Right lobe of liver (tissue), 6 donors: ENCODE measurements around the gene UBE3D. TPM values are rescaled to one million over a fixed set of nuclear protein-coding genes. Genes with fewer than 3 reads are reported as not detected.

Experiments used
- ATAC-seq, 4 donors: fragments of 200-7000 bp; cut with Tn5 transposase; one replicate each; pipeline ENCODE4 v1.9.1; 2020; ENCODE audit warnings: mild to moderate bottlenecking in 4 of 4, moderate library complexity in 4 of 4
- DNase-seq, 3 donors: peaks; one replicate each; pipeline ENCODE4 v3.0.0-alpha.2; 2020
- H3K27ac ChIP-seq, 3 donors: fragments of 200-600 bp; one replicate each; pipeline ENCODE4 v1.8.0; 2022
- H3K27me3 ChIP-seq, 2 donors: fragments of 200-600 bp; one replicate each; pipeline ENCODE4 v1.8.0; 2022
- H3K36me3 ChIP-seq, 4 donors: fragments of 200-600 bp; sonication (generic) in 1 of 4; one replicate each; pipeline versions ENCODE4 v1.5.1 to v1.8.0; 2017 to 2022; ENCODE audit warnings: control low read depth in 1 of 4
- H3K4me1 ChIP-seq, 4 donors: fragments of 200-600 bp; sonication (generic) in 1 of 4; one replicate each; pipeline versions ENCODE4 v1.5.1 to v1.8.0; 2017 to 2022; ENCODE audit warnings: control low read depth in 1 of 4
- H3K4me3 ChIP-seq, 3 donors: fragments of 200-600 bp; one replicate each; pipeline ENCODE4 v1.8.0; 2022
- H3K9me3 ChIP-seq, 4 donors: fragments of 200-600 bp; sonication (generic) in 1 of 4; one replicate each; pipeline versions ENCODE4 v1.5.1 to v1.8.0; 2017 to 2022; ENCODE audit warnings: control low read depth in 1 of 4
- CTCF ChIP-seq, 4 donors: fragments of 200-600 bp in 3 of 4; fragments of 450-650 bp in 1 of 4; IDR thresholded peaks; one replicate each; pipeline versions ENCODE4 v1.5.1 to v1.8.0; 2016 to 2022; ENCODE audit warnings: antibody characterized with exemption in 4 of 4, mild to moderate bottlenecking in 2 of 4
- POLR2A ChIP-seq: fragments of 450-650 bp; IDR thresholded peaks from one replicate; pipeline ENCODE4 v1.6.1; 2017; ENCODE audit warnings: antibody characterized with exemption, mild to moderate bottlenecking
- WGBS: methylation state at CpG from one replicate; pipeline ENCODE4 v1.1.6; 2018; ENCODE audit warnings: low coverage, low lambda C conversion rate; ENCODE audit not compliant: insufficient coverage; ENCODE audit errors: missing lambda C conversion rate; 5-methylcytosine and 5-hydroxymethylcytosine counted together
- intact Hi-C, 2 donors: fragments of 100-400 bp; cut with DNase I; formaldehyde crosslinking; loops; one replicate each; pipeline versions ENCODE4 v1.11.2 to v1.14.1; 2022
- total RNA-seq, 6 experiments: library from RNA; depleted of rRNA in 2 of 6; stranded (reverse); fragments of >200 nt in 2 of 6; fragmentation: NEBNext Ultra II Directional in 3 of 6; extraction: Animal tissue kit (Norgen Biotek cat#: 25700) in 3 of 6; gene quantifications; one replicate each; pipeline versions ENCODE4 v1.1.0 to v1.2.4, GENCODE V29; 2016 to 2023
- donor health status: DM: no; HTN: yes; CAD: no.
- donor health status: DM: no; HTN: no; CAD: no.
- donor health status: DM: no; HTN: no; CAD: no.
- donor health status: DM: no; HTN: yes; CAD: no.
- donor health status: DM: no; HTN: yes; CAD: no.

The UBE3D gene
- total RNA-seq, 6 experiments from 2014 or later: 1.6 to 4.8 (median 2.1) TPM

- no peaks in the 10 kb centered on the region for H3K4me1 ChIP-seq
- H3K9me3 ChIP-seq: no peaks in the 10 kb centered on the region
- no peak overlapping the region for H3K27ac ChIP-seq
- TF ChIP-seq CTCF (IDR thresholded peaks at IDR 0.05): no peak
- ATAC-seq (no peak), DNase-seq (no peak)
- H3K36me3 ChIP-seq: no peaks in the 10 kb centered on the region
- H3K4me3 ChIP-seq: no peak overlapping the region
- no peaks in the 10 kb centered on the region for H3K27me3 ChIP-seq
- intact Hi-C loops: no loop called here
- WGBS: 35% methylated on average over 2 of the region's 3 CpGs
These were observed 140.7 kb downstream of the UBE3D start for GRCh38 chr6:82924799-82925535.

GRCh38 chr6:82921258-82921657, 144.4 kb downstream of the UBE3D start:
- Histone ChIP-seq H3K27ac (no peak overlapping the region), H3K4me1 (no peaks in the 10 kb centered on the region), H3K9me3 (no peaks in the 10 kb centered on the region), H3K27me3 (no peaks in the 10 kb centered on the region), H3K36me3 (no peaks in the 10 kb centered on the region), H3K4me3 (no peak overlapping the region)
- WGBS: 73% methylated on average over 1 of the region's 1 CpG
- TF ChIP-seq CTCF (IDR thresholded peaks at IDR 0.05) (no peak), POLR2A (no peak)
- no peak for DNase-seq
- intact Hi-C loops: no loop called here
- no peak for ATAC-seq

GRCh38 chr6:82917346-82918064, 148.1 kb downstream of the UBE3D start:
- Histone ChIP-seq H3K27ac (no peak overlapping the region), H3K4me3 (no peak overlapping the region), H3K27me3 (no peaks in the 10 kb centered on the region), H3K36me3 (no peaks in the 10 kb centered on the region), H3K4me1 (no peaks in the 10 kb centered on the region), H3K9me3 (no peaks in the 10 kb centered on the region)
- ATAC-seq (no peak), DNase-seq (no peak)
- intact Hi-C loops: no loop called here
- WGBS: 81% methylated on average over 6 of the region's 6 CpGs
- TF ChIP-seq CTCF (IDR thresholded peaks at IDR 0.05): no peak
- no peak for TF ChIP-seq POLR2A

GRCh38 chr6:82915666-82916065, 150.0 kb downstream of the UBE3D start:
- DNase-seq: no peak
- TF ChIP-seq CTCF (IDR thresholded peaks at IDR 0.05) (no peak), POLR2A (no peak)
- H3K27me3 ChIP-seq: no peaks in the 10 kb centered on the region
- H3K4me3 ChIP-seq: no peak overlapping the region
- H3K27ac ChIP-seq: no peak overlapping the region
- H3K4me1 ChIP-seq: no peaks in the 10 kb centered on the region
- ATAC-seq: no peak
- no peaks in the 10 kb centered on the region for H3K9me3 ChIP-seq
- no peaks in the 10 kb centered on the region for H3K36me3 ChIP-seq
- intact Hi-C loops: no loop called here
